ENCODE data around the gene KDM8. TPM values are rescaled to one million over a fixed set of nuclear protein-coding genes. Genes with fewer than 3 reads are reported as not detected.

The KDM8 gene
- total and polyA plus RNA-seq, 2 donors (not counting 1 experiment from before 2014, with no cell fraction given) = 7.5 to 37.4 TPM

GRCh38 chr16:27264151-27264550, 60.8 kb downstream of the KDM8 start:
- H3K9me3 Mint-ChIP-seq (ENCODE audit: insufficient read depth) = no peaks in the 10 kb centered on the region
- Histone ChIP-seq H3K4me2 (replicated peaks; ENCODE audit: low read depth, low read length, poor library complexity, severe bottlenecking) (no peak overlapping the region), H4K20me1 (ENCODE audit: control insufficient read depth, insufficient read depth, low read length, poor library complexity, severe bottlenecking) (no peaks in the 10 kb centered on the region), H3K4me3 (ENCODE audit: control extremely low read depth in 1 of 5, extremely low read depth in 1 of 5, insufficient read depth in 1 of 5, low read depth in 2 of 5, low read length in 4 of 5) (no peak overlapping the region), H3K27me3 (replicated peaks in 1 of 4; ENCODE audit: control extremely low read depth in 1 of 4, control insufficient read depth in 3 of 4, insufficient read depth in 4 of 4, low read length in 3 of 4) (no peaks in the 10 kb centered on the region), H3K9me3 (ENCODE audit: control extremely low read depth in 1 of 3, control insufficient read depth in 2 of 3, insufficient read depth in 1 of 3, low read length in 2 of 3) (no peaks in the 10 kb centered on the region), H3K36me3 (replicated peaks in 1 of 2; ENCODE audit: control extremely low read depth in 1 of 2, control insufficient read depth in 1 of 2, extremely low read depth in 1 of 2, insufficient read depth in 2 of 2, low read length in 1 of 2) (peaks cover 0 to 4% of the 10 kb centered on the region in 2 experiments), H3K4me1 (ENCODE audit: control insufficient read depth in 2 of 2, insufficient read depth in 2 of 2, low read length in 2 of 2) (peaks cover 24 to 26% of the 10 kb centered on the region in 2 donors), H3K27ac (ENCODE audit: low read length in 2 of 2) (no peak overlapping the region), H3K79me2 (ENCODE audit: control insufficient read depth, insufficient read depth, low read length) (peaks cover 63% of the 10 kb centered on the region), H2AFZ (ENCODE audit: insufficient read depth, low read depth, low read length, poor library complexity, severe bottlenecking) (no peak overlapping the region), H3K9ac (ENCODE audit: low read length) (no peak overlapping the region)
- no peak overlapping the region for H3K27ac Mint-ChIP-seq
- H3K4me1 Mint-ChIP-seq = peaks cover 60% of the 10 kb centered on the region
- WGBS (ENCODE audit: insufficient coverage) = 100% methylated on average over 2 of the region's 6 CpGs
- no peak overlapping the region for H3K4me3 Mint-ChIP-seq
- ATAC-seq (ENCODE audit: low read depth) (no peak), DNase-seq (no peak)
- H3K27me3 Mint-ChIP-seq = no peaks in the 10 kb centered on the region
- CTCF ChIA-PET = interaction anchor here (1.3 kb wide), 2 partner anchors 29 to 85 kb away, joined by 3 to 4 read pairs; no protein-coding TSS in a partner anchor
- TF ChIP-seq CTCF (IDR thresholded peaks at IDR 0.05) (no peak), EZH2 (IDR thresholded peaks at IDR 0.05; ENCODE audit: borderline replicate concordance, insufficient read depth, low read depth, low read length, poor library complexity, severe bottlenecking) (no peak)
- POLR2A ChIA-PET = interaction anchor here (0.8 kb wide), 1 partner anchor 10 kb away, joined by 8 read pairs; no protein-coding TSS in a partner anchor
- intact Hi-C loops (cut with micrococcal nuclease) = no loop called here

- WGBS (ENCODE audit: insufficient coverage) = no CpG with 5 or more reads among the region's 1 CpG
- POLR2A ChIA-PET = no interaction called here
Observed at GRCh38 chr16:27265982-27266381, 62.7 kb downstream of the KDM8 start.

More at GRCh38 chr16:27265982-27266381, 62.7 kb downstream of the KDM8 start:
- Mint-ChIP-seq H3K4me1 (peaks cover 76% of the 10 kb centered on the region), H3K4me3 (peak overlapping the region; percentile 0), H3K27me3 (no peaks in the 10 kb centered on the region), H3K9me3 (ENCODE audit: insufficient read depth) (no peaks in the 10 kb centered on the region), H3K27ac (no peak overlapping the region)
- CTCF ChIA-PET = no interaction called here
- H3K36me3 ChIP-seq (replicated peaks in 1 of 2; ENCODE audit: control extremely low read depth in 1 of 2, control insufficient read depth in 1 of 2, extremely low read depth in 1 of 2, insufficient read depth in 2 of 2, low read length in 1 of 2) = no peaks in the 10 kb centered on the region
- no peak overlapping the region for H2AFZ ChIP-seq (ENCODE audit: insufficient read depth, low read depth, low read length, poor library complexity, severe bottlenecking)
- no peak overlapping the region for H3K4me2 ChIP-seq (replicated peaks; ENCODE audit: low read depth, low read length, poor library complexity, severe bottlenecking)
- no peak for TF ChIP-seq EZH2 (IDR thresholded peaks at IDR 0.05; ENCODE audit: borderline replicate concordance, insufficient read depth, low read depth, low read length, poor library complexity, severe bottlenecking)
- no peak for TF ChIP-seq CTCF (IDR thresholded peaks at IDR 0.05)
- no peak overlapping the region for H3K9ac ChIP-seq (ENCODE audit: low read length)
- H3K79me2 ChIP-seq (ENCODE audit: control insufficient read depth, insufficient read depth, low read length) = peaks cover 58% of the 10 kb centered on the region
- H3K4me3 ChIP-seq (ENCODE audit: control extremely low read depth in 1 of 5, extremely low read depth in 1 of 5, insufficient read depth in 1 of 5, low read depth in 2 of 5, low read length in 4 of 5) = no peak overlapping the region
- H3K27ac ChIP-seq (ENCODE audit: low read length in 2 of 2) = no peak overlapping the region
- DNase-seq = no peak
- intact Hi-C loops (cut with micrococcal nuclease) = no loop called here
- H3K4me1 ChIP-seq (ENCODE audit: control insufficient read depth in 2 of 2, insufficient read depth in 2 of 2, low read length in 2 of 2) = peaks cover 38 to 40% of the 10 kb centered on the region in 2 donors
- no peaks in the 10 kb centered on the region for H4K20me1 ChIP-seq (ENCODE audit: control insufficient read depth, insufficient read depth, low read length, poor library complexity, severe bottlenecking)
- H3K9me3 ChIP-seq (ENCODE audit: control extremely low read depth in 1 of 3, control insufficient read depth in 2 of 3, insufficient read depth in 1 of 3, low read length in 2 of 3) = no peaks in the 10 kb centered on the region
- ATAC-seq (ENCODE audit: low read depth) = no peak
- H3K27me3 ChIP-seq (replicated peaks in 1 of 4; ENCODE audit: control extremely low read depth in 1 of 4, control insufficient read depth in 3 of 4, insufficient read depth in 4 of 4, low read length in 3 of 4) = no peaks in the 10 kb centered on the region
